ENCODE data around the gene SNED1.

SNED1 gene

GRCh38 chr2:241132538-241133435 is 134.4 kb downstream of the SNED1 start:
- DNase-seq (ENCODE audit: low spot score), result no peak

- DNase-seq (ENCODE audit: low spot score), result no peak
Measured at GRCh38 chr2:241133436-241133820, 135.0 kb downstream of the SNED1 start.

- no peak for DNase-seq (ENCODE audit: low spot score)
Measured at GRCh38 chr2:241134711-241135110, 136.3 kb downstream of the SNED1 start.

GRCh38 chr2:241135737-241136136 is 137.3 kb downstream of the SNED1 start:
- no peak for DNase-seq (ENCODE audit: low spot score)

- DNase-seq (ENCODE audit: low spot score), result no peak
Measured at GRCh38 chr2:241136191-241136590, 137.8 kb downstream of the SNED1 start.

GRCh38 chr2:241136661-241137260 is 138.3 kb downstream of the SNED1 start:
- no peak for DNase-seq (ENCODE audit: low spot score)

- DNase-seq (ENCODE audit: low spot score), result no peak
Measured at GRCh38 chr2:241137276-241138190, 139.1 kb downstream of the SNED1 start.

GRCh38 chr2:241138471-241138870 is 140.1 kb downstream of the SNED1 start:
- no peak for DNase-seq (ENCODE audit: low spot score)

- DNase-seq (ENCODE audit: low spot score), result no peak
Measured at GRCh38 chr2:241139531-241140444, 141.4 kb downstream of the SNED1 start.

GRCh38 chr2:241140445-241140840 is 142.0 kb downstream of the SNED1 start:
- no peak for DNase-seq (ENCODE audit: low spot score)

- no peak for DNase-seq (ENCODE audit: low spot score)
Measured at GRCh38 chr2:241141214-241141770, 142.9 kb downstream of the SNED1 start.

GRCh38 chr2:241142063-241142462 is 143.6 kb downstream of the SNED1 start:
- no peak for DNase-seq (ENCODE audit: low spot score)

GRCh38 chr2:241142593-241142992 is 144.2 kb downstream of the SNED1 start:
- no peak for DNase-seq (ENCODE audit: low spot score)
